NCI-H774 (cell line): ENCODE measurements around the gene FZR1.
"Not testable (repeated sequence)": the region's sequence is repeated elsewhere in the genome, so short reads cannot be mapped to it uniquely, and the experiment has no call there.

Experiments used
- DNase-seq: peaks from one replicate; lab custom pipeline; 2025; lab: John Stamatoyannopoulos, UW

Gene FZR1

DNA sequence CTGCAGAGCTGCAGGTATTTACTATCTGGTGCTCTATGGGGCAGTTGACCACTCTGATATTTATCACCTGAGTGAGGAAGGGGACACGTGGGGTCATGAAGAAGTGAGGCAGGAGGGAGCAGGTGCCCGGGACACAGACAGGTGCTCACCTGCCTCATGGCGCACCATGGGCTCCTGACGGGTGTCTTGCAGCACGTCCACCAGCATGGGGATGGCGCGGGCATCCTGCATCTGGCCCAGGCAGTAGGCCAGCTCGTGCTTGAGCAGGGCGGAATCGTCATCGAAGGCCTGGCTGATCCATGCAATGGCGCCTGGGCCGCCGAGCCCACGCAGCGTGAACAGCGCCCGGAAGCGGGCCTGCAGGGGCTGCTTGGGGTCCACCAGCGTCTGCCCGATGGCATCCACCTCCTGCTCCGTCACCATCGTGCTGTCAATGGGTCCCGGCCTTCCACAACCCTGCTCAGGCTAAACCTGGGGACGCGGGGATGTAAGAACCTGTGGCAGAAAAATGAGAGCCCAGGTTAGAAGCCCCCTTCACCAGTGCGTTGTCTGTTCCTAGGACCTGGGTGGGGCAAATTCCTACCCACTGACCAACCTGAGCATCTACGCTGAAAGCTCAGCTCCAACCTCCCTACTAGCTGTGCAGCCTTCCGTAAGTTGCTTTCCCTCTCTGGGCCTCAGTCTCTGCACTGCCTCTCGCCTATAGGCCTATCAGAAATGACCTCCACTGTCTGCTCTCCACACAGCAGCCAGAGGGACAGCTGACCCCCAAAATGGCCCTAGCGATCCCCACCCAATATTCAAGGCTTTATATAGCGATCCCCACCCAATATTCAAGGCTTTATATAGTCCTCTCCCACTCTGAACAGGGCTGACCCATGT, 9.5 kb upstream of the FZR1 start:
- no peak for DNase-seq

DNA sequence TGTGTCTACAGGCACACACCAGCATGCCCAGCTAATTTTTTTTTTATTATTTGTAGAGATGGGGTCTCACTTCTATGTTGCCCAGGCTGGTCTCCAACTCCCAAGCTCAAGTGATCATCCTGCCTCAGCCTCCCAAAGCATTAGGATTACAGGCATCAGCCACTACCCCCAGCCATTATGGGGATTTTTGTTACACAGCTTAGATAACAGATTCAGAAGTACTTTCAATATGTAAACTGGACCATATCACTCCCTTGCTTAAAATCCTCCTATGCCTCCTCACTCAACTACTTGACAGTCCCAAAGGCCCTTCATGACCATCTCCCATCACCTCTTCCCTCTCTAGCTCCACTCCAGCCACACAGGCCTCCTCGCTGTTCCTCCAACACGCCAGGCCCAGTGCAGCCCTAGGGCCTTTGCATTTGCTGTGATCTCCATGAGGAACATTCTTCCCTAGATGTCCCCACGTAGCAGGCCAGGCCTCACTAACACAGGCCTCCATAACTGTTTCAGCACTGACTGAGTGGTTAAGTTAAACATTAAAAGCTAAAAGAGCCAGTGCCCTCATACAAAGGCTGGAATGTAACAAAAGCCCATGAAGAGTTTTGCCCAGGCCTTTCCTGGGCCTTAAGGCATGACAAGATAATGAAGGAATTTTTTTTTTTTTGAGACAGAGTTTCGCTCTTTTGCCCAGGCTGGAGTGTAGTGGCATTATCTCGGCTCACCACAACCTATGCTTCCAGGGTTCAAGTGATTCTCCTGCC, 8.2 kb upstream of the FZR1 start:
- no peak for DNase-seq

DNA sequence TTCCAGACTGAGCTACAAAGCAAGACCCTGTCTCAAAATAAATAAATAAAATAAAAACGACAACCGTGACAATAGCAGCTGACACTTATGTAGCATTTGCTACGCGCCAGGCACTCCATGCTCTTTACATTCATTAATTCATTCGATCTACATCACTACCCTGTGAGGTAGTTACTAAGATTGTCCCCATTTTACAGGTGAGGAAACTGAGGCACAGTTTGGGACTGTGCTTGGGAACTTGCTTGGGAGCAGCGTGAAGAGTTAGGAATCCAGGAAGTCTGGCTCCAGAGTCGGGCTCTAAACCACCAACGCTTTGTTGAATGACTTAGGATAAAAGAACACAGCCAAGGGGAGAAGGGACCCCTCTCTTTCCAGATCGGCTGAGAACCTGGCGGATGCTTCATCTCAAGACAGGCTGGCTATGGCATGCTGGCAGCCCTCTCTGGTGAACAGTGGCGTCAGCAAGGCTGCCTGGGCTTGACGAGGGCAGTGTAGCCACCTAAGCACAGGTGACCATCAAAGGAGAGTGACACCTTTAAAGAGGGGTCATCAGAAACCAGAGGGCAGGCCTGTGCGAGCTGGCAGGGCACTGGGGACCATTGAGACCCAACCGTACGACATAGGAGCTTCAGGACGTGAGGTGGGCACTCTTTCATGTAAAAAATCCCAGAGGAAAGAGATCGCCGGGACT, 6.2 kb upstream of the FZR1 start:
- no peak for DNase-seq

DNA sequence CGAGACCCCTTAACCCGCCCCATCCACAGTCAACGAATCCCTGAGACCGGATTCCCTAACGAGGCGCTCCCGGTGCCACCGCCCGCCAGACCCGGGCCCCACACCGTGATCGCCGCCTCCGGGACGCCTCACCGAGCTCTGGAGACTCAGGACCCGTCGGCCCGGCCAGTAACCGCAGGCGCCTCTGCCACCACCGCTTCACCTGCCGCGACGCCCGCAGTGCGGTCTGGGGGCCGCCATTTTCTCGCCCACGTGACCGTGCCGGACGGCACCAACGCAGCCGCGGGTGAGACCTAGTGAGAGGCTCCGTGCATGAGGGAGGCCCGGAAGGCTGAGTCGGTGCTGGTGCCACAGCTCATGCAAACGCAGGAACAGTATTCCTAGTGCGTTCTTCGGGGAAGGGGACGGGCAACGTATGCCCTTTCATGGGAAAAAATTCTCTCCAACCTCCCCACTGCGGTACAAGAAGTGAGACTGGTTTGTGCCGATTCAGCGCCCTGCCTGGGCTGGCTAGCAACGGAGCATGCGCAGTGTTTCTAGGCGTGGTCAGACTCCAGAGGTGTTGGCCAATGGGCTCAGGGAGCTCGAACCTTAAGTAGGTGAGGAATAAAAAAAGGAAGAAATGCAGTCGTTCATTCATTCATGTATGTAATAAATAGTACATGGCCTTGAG, 5.5 kb upstream of the FZR1 start, which contains the start of gene DOHH:
TSS of gene DOHH (minus strand) at position 246 of the 673 bp plus-strand sequence. CDS start 3,860 bp downstream, outside the sequence.
- peak; percentile 94 for DNase-seq

DNA sequence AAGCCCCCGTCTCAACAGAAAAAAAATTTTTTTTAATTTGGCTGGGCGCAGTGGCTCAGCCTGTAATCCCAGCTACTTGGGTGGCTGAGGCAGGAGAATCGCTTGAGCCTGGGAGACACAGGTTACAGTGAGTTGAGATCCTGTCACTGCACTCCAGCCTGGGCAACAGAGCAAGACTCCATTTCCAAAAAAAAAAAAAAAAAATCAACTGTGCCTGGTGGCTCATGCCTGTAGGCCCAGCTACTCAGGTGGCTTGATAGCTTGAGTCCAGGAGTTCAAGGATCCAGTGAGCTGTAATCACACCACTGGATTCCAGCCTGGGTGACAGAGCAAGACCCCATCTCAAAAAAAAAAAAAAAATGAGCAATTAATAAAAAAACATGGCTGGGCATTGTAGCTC, 4.3 kb upstream of the FZR1 start:
- no peak for DNase-seq

DNA sequence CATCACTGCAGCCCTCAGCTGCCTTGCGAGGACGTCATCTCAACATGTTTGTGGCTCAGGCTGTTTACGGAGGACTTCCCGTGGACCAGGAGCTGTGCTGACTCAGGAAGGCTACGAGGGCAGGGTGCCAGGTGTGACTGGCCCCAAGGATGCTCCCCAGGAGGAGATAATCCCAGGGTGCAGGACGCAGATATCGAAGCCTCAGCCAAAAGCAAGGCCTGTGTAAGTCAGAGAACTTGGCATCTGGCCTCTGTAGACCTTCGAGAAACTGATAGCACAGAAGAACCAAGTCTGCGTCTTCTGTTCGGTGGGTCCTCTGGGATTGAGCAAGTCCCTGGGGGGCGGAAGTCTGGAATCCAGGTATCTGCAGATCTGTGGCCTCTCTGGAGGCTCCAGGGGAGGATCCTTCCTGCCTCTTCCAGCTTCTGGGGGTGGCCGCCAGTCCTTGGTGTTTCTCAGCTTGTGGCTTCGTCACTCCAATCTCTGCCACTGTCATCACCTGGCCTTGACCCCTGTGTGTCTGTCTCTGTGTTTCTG, 3.0 kb upstream of the FZR1 start:
- no peak for DNase-seq

DNA sequence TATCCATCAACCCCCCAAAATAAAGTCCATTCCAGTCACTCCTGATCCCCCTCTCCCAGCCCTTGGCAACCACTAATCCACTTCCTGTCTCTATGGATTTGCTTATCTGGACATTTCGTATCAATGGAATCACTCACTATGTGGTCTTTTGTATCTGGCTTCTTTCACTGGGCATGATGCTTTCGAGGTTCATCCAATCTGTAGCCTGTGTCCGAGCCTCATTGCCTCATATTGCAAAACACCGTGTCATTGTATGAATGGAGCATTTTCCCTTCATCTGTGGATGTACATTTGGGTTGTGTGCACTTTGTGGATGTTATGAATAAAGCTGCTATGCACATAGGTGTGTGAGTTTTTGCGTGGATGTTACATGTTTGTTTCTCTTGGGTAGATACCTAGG, 1.4 kb upstream of the FZR1 start:
- no peak for DNase-seq

DNA sequence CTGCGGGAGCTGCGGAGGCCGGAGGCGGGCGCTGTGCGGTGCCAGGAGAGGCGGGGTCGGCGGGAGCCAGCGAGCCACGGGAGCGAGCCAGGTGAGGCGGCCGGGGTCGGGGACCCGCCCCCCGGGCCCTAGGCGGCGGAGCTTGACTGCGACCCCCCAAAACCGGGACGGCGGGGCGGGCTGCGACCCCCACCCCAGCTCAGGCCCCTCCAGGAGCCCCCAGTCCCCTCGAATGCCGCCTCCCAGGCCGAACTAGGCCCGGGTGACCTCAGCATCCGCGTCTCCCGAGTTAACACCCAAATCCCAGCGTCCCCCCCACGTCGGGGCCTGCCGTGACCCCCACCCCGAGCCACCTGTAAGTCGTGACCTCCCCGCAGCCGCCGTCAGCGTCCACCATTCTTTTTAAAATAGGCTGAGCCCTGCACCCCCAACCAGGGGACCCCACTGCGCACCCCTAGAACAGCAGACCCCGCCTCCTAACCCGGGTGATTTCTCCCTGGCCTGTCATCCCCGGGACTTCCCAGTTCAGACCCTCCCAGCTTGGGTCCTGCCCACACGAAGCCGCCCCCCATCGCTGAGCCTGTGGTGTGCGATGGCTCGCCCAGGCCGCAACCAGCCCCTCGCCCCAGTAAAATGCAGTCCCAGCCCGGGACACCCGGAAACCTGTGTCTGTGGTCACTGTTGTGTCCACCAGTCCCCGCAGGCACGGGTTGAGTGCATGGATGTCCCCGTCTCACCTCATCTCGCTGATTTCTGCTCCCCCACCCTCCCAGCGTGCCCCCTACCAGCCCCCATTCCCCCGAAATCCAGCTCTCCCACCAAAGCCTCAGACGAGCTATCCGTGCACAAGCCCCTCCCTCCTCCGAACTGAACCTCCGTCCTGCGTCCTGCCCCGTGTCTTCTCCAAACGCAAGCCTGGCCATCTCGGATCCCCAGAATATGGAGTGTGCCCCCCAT, 551 bp downstream of the FZR1 start:
- DNase-seq: no peak

DNA sequence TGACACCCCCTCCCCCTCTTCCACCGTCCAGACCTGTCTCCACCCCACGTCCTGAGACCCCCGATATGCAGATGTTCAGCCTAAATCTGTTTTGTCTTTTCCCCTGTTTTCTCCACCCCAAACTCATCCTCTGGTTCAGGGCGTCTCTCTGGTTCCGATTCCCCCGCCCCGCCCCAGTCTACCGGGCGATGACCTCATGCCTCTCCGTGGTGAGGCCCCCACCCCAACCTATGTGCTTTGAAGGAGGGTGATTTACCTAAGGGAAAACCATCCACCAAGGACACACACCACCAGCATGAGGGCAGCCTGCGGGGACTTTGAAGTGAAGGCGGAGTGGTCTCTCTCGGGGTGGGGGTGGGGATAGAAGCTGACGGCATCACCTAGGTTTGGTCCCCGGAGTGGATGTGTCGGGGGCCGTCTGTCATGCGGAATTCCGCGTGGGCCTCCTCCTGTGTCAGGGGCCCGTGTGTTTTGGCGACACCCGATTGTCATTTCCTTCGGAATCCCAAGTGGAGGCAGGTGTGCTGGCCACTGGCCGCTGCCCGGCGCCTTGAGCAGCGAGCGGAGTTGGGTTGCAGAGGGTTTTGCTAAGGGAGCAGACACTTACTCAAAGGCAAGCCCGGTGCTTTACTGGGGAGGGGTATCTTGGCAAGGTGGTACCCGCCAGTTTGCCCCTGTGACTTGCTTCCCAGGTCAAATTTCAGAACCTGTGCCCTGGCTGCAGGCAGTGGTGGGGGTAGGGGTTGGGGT, 1.4 kb downstream of the FZR1 start:
- DNase-seq: no peak

DNA sequence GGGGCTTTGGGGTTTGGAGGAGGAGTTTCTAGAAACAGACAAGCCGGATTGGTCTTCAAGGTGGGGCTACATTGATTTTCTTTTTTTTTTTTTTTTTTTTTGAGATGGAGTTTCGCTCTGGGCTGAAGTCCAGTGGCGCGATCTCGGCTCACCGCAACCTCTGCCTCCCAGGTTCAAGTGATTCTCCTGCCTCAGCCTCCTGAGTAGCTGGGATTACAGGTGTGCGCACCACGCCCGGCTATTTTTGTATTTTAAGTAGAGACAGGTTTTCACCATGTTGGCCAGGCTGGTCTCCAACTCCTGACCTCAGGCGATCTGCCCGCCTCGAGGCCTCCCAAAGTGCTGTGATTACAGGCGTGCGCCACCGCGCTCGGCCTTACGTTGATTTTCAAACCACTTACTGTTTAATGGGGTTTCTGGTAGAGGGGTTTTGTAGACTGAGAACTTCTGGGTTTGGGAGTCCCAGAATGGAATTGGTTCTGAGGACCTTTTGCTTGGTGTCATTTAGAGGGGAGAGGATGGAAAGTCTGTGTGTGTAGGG, 2.1 kb downstream of the FZR1 start:
- not testable (repeated sequence) for DNase-seq

DNA sequence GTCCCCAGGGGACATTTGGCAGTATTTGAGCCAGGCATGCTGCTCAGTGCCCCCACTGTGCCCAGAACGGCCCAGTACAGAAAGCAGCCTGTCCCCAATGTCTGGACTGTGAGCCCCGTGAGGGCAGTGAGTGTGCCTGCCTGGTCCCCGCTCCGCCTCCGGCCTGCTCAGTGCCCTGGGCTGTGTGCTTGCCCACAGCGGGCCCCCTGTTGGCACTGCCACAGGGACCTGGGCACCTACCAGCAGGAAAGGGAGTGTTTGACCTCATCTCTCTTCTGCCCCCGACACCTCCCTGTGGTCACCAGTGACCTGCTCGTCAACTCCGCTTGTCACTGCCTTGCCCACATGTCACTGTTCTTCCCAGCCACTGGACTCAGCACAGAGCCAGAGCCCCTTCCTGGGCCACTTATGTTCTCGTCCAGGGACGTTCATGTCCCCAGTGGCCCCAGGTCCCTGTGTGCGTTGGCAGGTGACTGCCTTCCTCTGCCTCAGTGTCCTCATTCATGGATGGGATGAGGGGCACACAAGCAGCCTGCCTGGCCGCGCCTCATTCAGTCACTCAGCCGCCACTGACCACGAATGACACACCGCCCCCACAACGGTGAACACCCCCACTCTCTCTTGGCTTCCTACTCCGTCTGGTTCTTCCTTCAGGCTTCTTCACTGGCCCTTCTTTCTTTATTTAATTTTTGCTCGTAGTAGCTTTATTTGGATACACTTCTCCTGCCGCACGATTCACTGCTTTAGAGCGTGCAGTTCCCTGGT, 2.8 kb downstream of the FZR1 start:
- no peak for DNase-seq

DNA sequence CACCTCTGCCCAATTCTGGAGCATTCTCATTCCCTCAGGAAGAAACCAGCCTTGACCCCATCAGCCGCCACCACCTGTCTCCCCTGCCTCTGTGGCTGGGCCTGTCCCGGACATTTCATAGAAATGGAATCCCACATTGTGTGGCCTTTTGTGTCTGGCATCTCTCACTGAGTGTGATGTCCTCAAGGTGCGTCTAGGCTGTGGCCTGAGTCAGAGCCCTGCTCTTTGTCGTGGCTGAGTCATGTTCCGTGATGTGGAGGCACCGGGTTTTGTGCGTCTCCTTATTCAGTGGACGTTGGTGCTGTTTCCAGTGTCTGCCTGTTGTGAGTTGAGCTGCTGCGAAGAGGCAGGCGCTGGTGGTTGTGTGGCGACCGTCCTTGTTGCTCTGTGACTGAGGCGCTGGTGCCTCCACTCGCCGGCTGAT, 3.5 kb downstream of the FZR1 start:
- DNase-seq: no peak

DNA sequence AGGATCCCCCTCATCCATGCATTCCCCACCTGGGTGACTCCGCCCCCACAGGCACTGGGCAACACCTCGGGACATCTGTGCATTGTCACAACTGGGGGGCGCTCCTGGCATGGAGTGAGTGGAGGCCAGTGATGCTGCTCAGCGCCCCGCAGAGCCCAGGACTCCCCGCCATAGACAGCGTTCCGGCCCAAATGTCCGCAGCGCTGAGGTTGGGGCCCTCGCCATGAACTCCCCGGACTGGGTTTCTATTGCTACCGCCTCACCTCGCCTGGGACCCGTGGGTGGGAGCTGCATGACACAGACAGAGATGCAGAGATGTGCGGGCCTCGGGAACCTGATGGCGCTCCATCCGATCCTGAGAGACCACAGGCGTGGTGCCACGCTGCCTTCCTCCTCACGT, 4.6 kb downstream of the FZR1 start:
- no peak for DNase-seq

DNA sequence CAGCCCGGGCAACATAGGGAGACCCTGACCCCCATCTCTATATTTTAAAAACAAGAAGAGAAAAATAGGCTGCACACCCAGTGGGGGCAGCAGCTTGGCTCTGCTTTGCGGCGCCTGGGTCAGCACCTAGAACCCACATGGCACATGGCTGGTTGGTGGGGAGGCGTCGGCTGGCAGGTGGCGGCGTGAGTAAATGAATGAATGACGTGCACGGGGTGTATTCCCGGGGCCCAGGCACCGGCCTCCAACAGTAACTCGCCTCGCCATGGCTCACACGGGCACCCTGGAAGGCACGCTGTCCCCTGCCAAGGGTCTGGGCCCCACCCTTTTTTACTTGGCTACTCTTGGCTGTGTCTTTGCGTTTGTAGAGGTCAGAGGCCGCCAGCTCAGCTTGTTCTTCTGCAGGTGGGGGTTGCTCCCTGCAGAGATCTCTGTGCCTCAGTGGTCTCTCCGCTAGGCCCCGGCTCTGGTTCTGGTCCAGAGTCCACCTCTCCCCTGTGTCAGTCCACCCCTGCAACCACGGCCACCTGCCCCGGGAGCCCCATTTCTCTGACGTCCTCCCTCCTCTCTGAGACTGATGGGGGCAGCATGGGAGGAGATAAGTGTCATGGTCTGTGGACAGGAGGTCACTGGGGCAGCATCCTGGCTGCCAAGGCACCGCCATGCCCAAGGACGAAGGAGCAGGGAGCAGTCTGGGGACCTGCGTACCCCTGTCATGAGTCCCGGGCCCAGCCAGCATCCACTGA, 5.6 kb downstream of the FZR1 start:
- DNase-seq: no peak

DNA sequence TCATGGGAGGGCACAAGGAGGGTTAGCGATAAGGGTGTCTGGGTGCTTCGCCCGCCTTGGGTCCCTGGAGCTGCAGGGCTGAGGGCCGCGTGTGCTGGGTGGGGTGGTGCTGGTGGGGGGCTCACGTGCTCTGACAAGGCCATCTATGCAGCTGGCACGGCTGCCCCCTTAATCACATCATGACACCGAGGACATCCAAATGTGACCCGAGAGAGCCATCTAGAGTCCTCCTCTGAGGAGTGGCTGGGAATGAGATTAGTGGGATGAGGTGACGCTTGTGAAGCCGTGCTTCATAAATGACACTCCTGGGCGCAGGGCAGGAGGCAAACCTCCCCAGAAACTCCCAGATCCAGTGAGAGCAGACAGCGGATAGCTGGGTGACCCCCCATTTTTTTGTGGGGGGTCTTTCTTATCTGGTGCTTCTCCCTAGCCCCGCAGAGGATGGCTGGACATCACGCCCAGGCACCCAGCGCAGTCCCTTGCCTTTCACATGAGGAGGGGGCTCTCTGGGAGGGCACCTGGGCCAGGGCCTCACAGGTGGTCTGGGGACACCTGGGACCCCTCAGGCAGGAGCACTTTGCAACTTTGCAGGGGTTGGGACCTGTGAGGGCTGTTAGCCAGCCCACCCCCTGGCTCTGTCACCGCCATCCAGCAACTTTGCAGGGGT, 6.6 kb downstream of the FZR1 start:
- DNase-seq: no peak

DNA sequence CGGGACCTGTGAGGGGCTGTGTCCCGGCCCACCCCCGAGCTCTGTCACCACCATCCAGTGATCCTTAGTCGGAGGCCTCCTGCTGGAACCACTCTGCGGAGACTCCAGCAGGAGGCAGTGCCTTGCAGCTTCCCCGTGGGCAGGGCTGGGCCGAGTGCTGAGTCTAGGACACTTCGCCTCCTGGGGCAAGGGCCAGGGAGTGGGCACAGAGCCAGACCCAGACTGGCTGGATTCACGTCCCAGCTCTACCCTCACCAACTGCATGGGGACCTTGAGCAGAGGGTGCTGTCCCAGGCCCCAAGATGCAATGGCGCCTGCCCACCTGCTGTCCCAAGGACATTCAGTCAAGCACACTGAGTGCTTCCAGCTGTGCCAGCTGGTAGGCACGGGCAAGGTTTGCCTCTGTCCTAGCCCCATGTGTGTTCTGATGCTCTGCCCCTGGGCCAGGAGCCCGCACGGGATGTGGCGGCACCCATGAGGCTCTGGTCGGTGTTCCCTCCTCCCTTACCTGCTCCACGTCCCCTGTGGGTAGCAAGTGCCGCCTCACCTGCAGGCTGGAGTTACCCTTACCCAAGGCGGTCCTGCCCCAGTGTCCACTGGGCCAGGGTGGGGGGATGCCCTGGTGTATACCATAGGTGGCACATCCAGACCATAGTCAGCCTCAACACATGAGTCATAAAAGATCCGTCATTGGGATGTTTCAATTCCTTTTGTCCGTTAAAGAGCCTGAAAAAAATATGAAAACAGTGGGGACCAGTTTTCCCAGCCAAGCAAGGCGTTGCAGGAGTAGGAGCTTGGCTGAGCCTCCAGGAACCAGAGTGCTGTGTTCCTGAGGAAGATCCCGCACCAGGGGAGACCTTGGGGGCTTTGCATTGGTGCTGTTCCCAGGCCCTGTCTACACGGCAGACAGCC, 7.4 kb downstream of the FZR1 start:
- DNase-seq: no peak
